Breast epithelium (tissue), 4 donors: ENCODE measurements around the gene PDIA5. TPM values are rescaled to one million over a fixed set of nuclear protein-coding genes. Genes with fewer than 3 reads are reported as not detected.

Experiments used
- DNase-seq, 2 donors: peaks; one replicate each; pipeline ENCODE4 v3.0.0-alpha.2; 2019; ENCODE audit warnings: low spot score in 2 of 2
- H3K27ac ChIP-seq, 2 donors: fragments of 200-600 bp; sonication (generic) in 1 of 2; one replicate each; pipeline ENCODE4 v1.5.1; 2016 to 2019; ENCODE audit warnings: mild to moderate bottlenecking in 1 of 2
- H3K27me3 ChIP-seq, 2 donors: fragments of 200-600 bp; sonication (generic) in 1 of 2; one replicate each; pipeline versions ENCODE4 v1.5.1 to v1.6.0; 2017 to 2019; ENCODE audit warnings: control low read depth in 1 of 2, mild to moderate bottlenecking in 1 of 2
- H3K36me3 ChIP-seq: fragments of 200-600 bp; one replicate; pipeline ENCODE4 v1.5.1; 2019
- H3K4me1 ChIP-seq, 2 donors: fragments of 200-600 bp; sonication (generic); one replicate each; pipeline ENCODE4 v1.5.1; 2016 to 2019; ENCODE audit warnings: control low read depth in 1 of 2
- H3K4me3 ChIP-seq, 3 donors: fragments of 200-600 bp; sonication (generic); 1 replicate in 2 of 3; 2 replicates in 1 of 3; pipeline ENCODE4 v1.5.1; 2016 to 2019; ENCODE audit warnings: mild to moderate bottlenecking in 3 of 3, moderate library complexity in 2 of 3
- H3K9me3 ChIP-seq, 2 donors: fragments of 200-600 bp; sonication (generic) in 1 of 2; one replicate each; pipeline ENCODE4 v1.5.1; 2016 to 2019; ENCODE audit warnings: control low read depth in 1 of 2
- CTCF ChIP-seq, 3 donors: fragments of 450-650 bp; IDR thresholded peaks; one replicate each; pipeline ENCODE4 v1.5.1; 2016 to 2017; ENCODE audit warnings: antibody characterized with exemption in 3 of 3, mild to moderate bottlenecking in 3 of 3, moderate library complexity in 3 of 3
- POLR2A ChIP-seq: fragments of 450-650 bp; IDR thresholded peaks from one replicate; pipeline ENCODE4 v1.6.1; 2016; ENCODE audit warnings: antibody characterized with exemption, mild to moderate bottlenecking, moderate library complexity
- POLR2AphosphoS5 ChIP-seq, 3 donors: sonication (generic); formaldehyde crosslinking; IDR thresholded peaks; one replicate each; pipeline ENCODE4 v1.6.1; 2017; ENCODE audit warnings: antibody characterized with exemption in 3 of 3
- intact Hi-C: fragments of 100-400 bp; cut with DNase I; formaldehyde crosslinking; loops from one replicate; pipeline ENCODE4 v1.15.1; 2023; ENCODE audit warnings: low total_unique reads
- total RNA-seq, 3 donors: library from RNA; depleted of rRNA; stranded (reverse); fragments of >200 nt; gene quantifications; one replicate each; pipeline ENCODE4 v1.1.0, GENCODE V29; 2016

Gene PDIA5
- total RNA-seq, 3 donors from 2014 or later, result 10.7 to 26.5 (median 11.0) TPM

- Histone ChIP-seq H3K36me3 (no peaks in the 10 kb centered on the region), H3K9me3 (no peaks in the 10 kb centered on the region), H3K27me3 (no peaks in the 10 kb centered on the region), H3K4me3 (no peak overlapping the region), H3K4me1 (peaks cover 0 to 5% of the 10 kb centered on the region in 2 donors), H3K27ac (no peak overlapping the region)
- no peak for DNase-seq
- intact Hi-C loops, result no loop called here
- TF ChIP-seq POLR2A (no peak), CTCF (IDR thresholded peaks at IDR 0.05) (no peak), POLR2AphosphoS5 (IDR thresholded peaks at IDR 0.05) (no peak)
These were observed 8.5 kb downstream of the PDIA5 start for GRCh38 chr3:123075359-123075758.

- no peak for TF ChIP-seq POLR2AphosphoS5 (IDR thresholded peaks at IDR 0.05)
- TF ChIP-seq POLR2A, result no peak
- no peak for TF ChIP-seq CTCF (IDR thresholded peaks at IDR 0.05)
- Histone ChIP-seq H3K4me1 (peaks cover 0 to 5% of the 10 kb centered on the region in 2 donors), H3K27ac (no peak overlapping the region), H3K36me3 (no peaks in the 10 kb centered on the region), H3K4me3 (no peak overlapping the region), H3K9me3 (no peaks in the 10 kb centered on the region), H3K27me3 (no peaks in the 10 kb centered on the region)
- no peak for DNase-seq
- intact Hi-C loops, result no loop called here
These were observed 9.3 kb downstream of the PDIA5 start for GRCh38 chr3:123076112-123076495.

GRCh38 chr3:123076496-123077418 lies 9.9 kb downstream of the PDIA5 start:
- Histone ChIP-seq H3K4me3 (no peak overlapping the region), H3K9me3 (no peaks in the 10 kb centered on the region), H3K27me3 (no peaks in the 10 kb centered on the region), H3K4me1 (peaks cover 0 to 5% of the 10 kb centered on the region in 2 donors), H3K36me3 (no peaks in the 10 kb centered on the region), H3K27ac (no peak overlapping the region)
- no peak for TF ChIP-seq CTCF (IDR thresholded peaks at IDR 0.05)
- no peak for TF ChIP-seq POLR2A
- TF ChIP-seq POLR2AphosphoS5 (IDR thresholded peaks at IDR 0.05), result no peak
- DNase-seq, result peak in 1 of 2 donors; percentile 37
- intact Hi-C loops, result no loop called here

- H3K27me3 ChIP-seq, result no peaks in the 10 kb centered on the region
- TF ChIP-seq POLR2A (no peak), POLR2AphosphoS5 (IDR thresholded peaks at IDR 0.05) (no peak), CTCF (IDR thresholded peaks at IDR 0.05) (no peak)
- peaks cover 0 to 5% of the 10 kb centered on the region in 2 donors for H3K4me1 ChIP-seq
- intact Hi-C loops, result no loop called here
- H3K4me3 ChIP-seq, result no peak overlapping the region
- H3K27ac ChIP-seq, result no peak overlapping the region
- no peak for DNase-seq
- no peaks in the 10 kb centered on the region for H3K36me3 ChIP-seq
- H3K9me3 ChIP-seq, result no peaks in the 10 kb centered on the region
These were observed 11.3 kb downstream of the PDIA5 start for GRCh38 chr3:123078101-123078500.

GRCh38 chr3:123080864-123081562 lies 14.2 kb downstream of the PDIA5 start:
- no peak for TF ChIP-seq CTCF (IDR thresholded peaks at IDR 0.05)
- TF ChIP-seq POLR2A, result no peak
- TF ChIP-seq POLR2AphosphoS5 (IDR thresholded peaks at IDR 0.05), result no peak
- Histone ChIP-seq H3K4me3 (no peak overlapping the region), H3K36me3 (no peaks in the 10 kb centered on the region), H3K4me1 (peaks cover 0 to 16% of the 10 kb centered on the region in 2 donors), H3K9me3 (no peaks in the 10 kb centered on the region), H3K27ac (no peak overlapping the region), H3K27me3 (no peaks in the 10 kb centered on the region)
- intact Hi-C loops, result no loop called here
- no peak for DNase-seq
